Stimulated activated CD8-positive, alpha-beta memory T cell treated with anti-CD3 and anti-CD28 coated beads, Interleukin-12 subunit alpha, Interleukin-12 subunit beta, amount 100 ng/mL, for 1 hour (primary cell): ENCODE results near the gene TMEM89.
A peak's percentile ranks its signal among the peaks of the same experiment; 100 is the strongest.

Experiments used
- DNase-seq: peaks from one replicate; pipeline ENCODE4 v3.0.0-alpha.2; 2020; ENCODE audit warnings: low read depth

Gene TMEM89

DNA sequence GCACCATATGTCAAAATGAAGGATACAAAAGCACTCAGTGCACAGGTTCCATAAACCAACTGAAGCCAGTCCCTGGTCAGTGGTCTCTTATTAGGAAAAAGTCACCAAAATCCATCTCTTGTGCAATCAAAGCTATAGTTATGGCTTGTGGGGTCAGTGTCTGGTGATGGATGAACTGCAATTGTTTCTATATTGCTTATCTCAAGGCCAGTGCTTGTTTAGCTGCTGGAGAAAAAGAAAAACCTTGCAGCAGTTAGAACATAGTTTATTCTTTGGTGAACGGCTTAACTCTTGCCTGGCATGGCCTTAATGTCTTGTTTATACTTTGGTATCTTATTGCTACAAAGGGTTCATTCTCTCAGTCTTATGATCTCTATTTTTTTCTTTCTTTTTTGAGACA lies 9.3 kb downstream of the TMEM89 start:
- DNase-seq = no peak

DNA sequence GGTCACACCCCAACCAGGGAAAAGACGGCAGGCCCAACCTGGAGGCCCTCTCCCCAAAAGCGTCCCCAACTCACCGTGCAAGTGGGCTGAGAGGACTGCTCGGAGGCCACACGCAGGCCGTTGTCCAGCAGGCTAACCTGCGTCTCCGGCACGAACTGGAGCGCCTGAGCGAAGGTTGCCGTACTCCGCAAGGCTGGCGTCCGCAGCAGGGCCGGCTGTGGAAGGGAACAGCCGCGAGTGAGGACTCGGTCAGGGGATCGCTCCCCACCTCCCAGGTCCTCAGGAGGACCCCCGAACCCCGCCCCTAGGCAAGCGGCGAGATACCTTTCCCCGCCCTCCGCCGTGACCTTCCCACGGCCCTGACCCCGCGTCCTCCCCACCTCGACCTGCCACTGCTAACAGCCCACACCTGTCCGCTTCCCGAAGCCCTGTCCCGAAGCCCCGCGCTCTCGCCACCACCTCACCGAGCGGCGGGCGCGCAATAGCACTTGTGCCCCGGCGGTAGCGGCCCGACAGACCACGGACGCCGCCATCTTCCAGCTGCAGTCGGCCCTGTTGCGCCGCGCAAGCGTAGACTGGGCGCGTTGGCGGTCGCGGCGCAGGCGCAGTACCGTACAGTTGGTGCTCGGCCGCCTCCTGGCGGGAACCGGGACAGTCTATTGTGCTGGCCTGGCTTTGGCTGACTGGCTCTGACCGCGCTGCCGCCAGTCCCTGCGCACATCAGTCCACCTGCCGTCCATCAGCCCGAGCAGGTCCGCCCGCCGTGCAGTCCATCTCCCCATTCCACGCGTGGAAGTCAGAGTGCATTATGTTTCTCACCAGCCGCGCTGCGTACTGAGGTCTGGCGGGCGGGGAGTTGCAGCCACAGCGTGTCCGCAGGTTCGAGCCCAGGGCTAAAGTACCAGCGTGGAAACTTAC lies 12.2 kb downstream of the TMEM89 start, which contains the start of gene UQCRC1:
Gene UQCRC1, minus strand, starts transcription at position 559 of the 918 bp plus-strand sequence. Its CDS starts 26 bp downstream, at position 533.
- peak; percentile 86 for DNase-seq

DNA sequence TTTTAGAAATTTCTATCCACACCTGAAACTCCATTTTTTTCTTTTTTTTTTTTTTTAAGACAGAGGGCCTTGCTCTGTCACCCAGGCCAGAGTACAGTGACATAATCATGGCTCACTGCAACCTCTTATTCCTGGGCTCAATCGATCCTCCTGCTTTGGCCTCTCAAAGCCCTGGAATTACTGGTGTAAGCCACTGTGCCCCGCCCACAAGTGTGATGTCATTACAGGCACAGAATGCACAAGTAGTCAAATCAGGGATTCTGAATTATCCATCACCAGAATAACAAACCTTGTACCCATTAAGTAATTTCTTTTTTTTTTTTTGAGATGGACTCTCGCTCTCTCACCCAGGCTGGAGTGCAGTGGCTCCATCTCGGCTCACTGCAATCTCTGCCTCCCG lies 14.1 kb downstream of the TMEM89 start:
- DNase-seq = no peak

DNA sequence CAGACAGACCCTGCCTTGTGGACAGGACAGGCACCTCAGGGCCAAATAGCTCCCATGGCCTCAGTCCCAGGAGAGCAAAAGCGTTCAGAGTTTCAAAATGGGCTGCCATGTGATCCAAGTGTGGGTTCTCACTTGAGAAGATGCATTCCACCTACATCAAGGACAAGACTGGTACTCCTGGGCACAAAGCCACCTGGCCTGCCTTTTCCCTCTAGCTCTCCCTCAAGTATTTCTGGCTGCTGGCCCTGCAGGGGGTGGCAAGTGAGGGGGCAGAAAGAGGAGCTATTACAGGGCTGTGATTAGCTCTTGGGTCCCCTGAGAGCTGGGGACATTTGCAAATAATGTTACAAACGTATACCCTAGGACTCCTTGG lies 20.0 kb downstream of the TMEM89 start:
- DNase-seq = no peak

DNA sequence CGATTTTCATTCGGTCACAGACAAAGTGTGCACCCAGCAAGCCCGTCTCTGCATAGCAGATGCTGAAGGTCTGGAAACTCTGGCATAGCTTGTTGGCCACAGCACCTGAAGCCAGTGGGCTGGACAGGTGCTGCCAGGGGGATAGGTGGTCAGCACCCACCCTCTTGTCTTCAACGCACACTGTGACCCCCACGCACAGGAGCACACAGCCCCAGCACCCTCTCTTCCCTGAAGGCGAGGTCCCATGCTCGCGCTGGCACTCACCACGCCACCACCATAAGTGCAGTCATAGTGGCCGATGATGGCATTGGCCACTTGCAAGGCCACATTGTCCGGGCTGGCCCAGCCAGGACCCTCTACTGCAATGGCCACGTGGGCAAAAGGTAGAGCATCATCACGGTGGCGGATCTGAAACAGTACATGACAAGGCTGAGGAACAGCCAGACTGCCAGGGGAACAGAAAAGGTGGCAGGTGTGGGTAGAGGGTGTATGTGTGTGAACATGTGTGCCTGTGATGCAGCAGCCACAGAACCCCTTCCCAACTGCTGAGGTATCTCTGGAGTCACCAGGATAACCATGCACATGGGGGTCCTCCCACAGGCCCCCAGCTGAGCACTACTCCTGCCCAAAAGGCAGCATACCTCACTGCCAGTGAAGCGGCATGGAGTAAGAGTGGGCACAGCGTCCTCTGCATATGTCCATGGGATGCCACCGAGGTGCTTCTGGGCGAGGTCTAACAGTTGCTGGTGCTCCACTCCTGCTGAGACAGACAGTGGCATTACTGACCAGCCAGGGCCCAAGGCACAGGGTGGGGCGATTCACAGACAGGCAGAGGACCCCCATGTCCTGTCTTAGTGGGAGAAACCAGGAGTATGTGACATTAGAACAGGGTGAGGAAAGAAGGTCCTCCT lies 20.6 kb downstream of the TMEM89 start:
- no peak for DNase-seq

DNA sequence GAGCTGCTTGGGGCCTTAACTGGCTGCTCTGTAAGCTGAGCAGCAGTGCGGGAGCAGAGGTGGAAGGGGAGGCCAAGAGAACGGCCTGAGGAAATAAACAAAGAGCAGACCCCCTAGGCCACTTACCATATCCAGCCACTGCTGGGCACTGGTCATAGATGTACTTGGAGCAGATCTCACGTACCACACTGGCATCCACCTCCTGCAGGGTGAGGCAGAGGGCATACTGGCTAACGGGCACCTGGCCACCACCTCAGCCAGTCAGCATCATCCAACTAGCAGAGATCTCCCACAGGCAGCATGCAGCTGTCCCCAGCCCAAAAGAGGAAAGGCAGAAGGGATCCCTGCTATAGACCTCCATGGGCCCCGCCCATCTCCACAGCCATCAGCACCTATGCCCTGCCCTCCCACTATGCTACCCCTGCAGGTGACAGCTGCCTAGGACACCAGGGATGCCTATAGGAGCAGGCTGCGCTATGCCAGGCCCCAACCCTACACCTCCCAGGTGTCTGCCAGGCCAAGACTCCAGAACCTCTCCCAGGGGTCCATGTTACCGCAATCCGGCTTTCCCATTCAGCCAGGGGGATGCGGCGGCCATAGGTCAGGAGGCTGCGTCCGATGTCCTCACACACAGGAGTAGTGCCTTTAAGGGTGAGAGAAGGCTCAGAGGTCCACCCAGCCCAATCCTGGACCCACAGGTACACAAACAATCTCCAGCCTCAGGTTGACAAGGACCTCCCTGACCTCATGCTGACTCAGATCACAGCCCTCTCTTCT lies 21.9 kb downstream of the TMEM89 start:
- no peak for DNase-seq

DNA sequence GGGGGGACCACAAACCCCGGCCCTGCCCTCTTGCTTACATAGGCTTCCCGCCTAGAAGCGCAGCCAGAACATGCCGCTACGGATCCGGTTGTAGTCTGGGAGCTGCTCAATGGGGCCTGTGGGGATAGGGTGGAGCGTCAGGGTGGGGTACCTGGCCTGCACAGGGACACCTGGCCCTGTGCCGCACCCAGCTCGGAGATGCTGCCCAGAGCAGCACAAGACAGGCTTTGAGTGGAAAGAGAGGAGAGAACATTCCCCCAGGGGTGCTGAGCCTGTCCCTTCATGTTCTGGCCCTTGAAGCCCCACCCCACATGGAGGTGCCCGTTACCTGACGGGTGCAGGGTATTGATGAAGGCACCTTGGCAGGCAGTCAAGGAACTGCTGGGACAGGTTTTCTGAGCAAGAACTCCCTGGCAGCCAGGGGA lies 22.5 kb downstream of the TMEM89 start:
- DNase-seq = no peak

DNA sequence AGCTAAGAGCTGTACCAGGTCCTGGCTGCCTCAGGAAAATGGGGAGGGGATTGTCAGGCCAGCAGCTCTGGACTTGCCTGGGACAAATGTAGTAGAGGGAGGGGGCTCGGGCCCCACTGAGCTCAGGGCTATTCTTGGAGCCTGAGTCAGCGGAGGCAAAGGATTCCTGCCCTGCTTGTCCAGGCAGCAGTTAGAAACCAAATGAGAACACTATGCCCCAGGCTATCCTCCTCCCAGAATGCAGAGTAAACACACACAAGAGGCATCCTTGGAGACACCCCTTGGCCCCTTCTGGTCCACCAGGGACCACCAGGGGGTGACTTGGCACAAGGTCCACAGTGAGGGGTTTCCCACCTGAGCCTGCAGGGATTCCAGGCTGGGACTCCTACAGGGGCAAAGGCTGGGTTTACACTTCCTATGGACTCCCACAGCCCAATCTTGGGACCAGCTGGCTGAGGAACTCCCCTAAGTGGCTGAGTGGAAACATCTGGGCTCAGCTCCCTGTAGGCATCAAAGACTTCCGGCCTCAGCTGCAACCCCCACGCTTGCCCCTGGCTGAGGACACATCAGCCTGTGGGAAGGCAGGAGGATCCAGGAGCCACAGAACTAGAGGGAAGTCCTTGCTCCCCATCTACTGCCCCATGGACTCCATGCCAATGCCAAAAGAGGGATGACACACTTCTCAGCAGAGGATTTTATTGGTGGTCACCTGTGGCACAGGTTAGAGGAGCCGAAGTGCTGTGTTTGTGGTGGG lies 23.1 kb downstream of the TMEM89 start:
- DNase-seq = no peak

DNA sequence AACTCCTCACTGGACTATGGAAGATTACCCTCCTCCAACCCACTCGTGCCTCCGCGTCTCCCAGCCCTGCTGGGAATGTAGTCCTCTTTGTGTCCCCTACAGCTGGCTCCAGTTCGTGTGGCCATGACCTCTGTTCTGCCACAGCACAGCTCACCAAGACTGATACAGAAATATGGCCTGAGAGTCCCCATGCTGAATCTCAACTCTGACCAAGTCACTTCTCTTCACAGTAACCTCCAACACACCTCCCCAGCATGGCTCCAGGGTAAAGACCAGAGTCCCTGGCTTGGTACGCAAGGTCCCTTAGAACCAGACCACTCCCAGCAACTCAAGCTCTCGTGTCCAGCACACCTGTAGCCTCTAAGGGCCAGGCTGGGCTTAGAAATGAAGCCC lies 24.2 kb downstream of the TMEM89 start:
- DNase-seq = no peak

DNA sequence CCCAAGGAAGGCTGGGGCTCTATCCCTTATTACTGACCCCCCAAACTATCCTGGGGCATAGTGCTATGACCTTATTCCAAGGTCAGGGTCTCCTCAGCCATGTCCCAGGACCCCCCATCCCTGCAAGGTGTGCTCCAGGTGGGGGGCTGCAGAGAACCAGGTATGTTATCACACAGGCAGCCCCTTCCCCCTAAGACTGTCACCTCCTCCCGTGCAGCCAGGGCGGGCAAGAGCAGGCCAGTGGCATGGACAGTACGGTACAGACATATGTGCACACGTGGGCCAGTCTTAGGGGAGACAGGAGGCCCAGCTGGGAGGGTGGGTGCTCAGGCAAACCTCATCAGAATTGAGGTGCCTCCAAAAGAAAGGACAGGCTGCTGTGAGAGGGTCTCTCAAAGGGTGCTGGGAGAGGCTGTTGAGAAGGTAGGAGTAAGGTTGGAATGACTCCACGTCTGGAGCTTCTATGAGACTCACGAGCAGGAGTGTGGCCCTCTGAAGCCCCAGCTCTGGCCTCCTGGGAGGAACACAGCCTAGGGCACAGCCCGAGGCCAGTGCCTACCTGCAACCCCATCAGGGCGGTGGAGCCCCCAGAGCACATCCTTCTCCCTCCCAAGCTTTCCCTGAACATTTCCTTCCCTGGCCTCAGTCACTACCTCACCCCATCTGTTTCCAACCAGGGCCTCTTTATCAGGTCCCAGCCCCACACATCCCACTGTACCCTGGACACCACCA lies 24.7 kb downstream of the TMEM89 start:
- no peak for DNase-seq

DNA sequence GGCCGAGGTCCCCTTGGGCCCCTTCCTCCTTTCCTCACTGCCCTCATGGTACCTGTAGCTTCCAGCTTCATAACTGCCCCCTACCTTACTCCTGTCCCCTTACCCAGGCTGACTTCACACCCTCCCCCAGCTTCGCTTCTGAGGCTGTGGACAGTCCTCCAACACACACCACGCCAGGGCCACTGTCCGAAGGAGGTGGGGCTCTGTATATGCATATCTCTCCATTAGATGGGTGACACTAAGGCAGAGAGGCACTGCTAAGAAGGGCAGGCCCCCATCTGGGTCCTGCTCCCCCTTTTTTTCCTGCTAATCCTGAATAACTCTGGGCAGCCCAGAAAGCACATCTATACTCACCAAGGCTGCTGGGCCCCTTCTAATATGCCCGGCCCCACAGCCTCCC lies 25.4 kb downstream of the TMEM89 start:
- no peak for DNase-seq

DNA sequence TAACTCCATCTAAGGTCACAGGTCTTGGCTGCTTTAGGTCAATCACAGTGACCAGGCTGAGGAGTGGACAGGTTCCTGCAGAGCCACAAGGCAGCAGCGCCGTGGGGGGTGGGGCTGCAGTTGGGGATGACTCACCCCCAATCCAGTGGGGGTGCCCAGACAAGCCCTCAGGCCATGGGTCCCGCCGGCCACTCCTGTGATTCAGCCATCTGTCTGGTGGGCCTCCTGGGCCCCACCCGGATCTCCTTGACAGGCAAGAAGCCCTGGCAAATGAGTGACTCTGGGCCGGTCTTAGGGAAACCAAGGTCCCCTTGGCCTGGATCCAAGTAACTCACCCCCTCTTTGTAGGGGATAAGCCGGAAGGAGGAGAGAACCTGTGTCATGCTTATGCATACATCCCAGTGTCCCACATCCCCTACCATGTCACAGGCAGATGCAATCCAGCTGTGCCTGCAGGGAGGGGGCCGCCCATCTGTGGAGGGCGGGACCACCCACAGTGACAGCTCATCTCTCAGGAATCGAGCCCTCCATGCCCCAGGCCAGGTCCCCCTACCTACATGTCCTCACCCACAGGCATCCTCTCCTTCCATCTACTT lies 25.9 kb downstream of the TMEM89 start:
- no peak for DNase-seq

DNA sequence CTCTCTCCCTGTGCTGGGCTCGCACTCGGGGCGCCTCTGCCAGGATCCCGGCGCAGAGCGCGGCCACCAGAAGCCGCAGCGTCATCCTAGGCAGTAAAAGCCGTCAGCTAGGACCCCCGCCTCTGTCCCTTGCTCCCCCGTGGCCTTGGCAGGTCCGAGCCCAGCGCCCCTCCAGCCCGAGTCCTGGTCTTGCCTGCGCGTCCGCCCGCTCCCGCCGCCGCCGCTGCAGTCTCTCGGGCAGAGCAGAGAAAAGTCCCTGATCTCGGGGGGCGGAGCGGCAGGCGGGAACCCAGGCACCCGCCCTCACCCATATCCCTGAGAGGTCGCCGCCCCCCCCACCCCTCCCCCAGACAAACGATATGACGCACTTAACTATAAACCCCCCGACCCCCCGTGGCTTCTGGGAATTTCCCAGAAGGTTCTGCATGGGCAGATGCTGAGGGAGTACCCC lies 26.5 kb downstream of the TMEM89 start, which contains the start of gene COL7A1:
Gene COL7A1, minus strand, starts transcription at position 255 of the 451 bp plus-strand sequence. Its CDS starts 170 bp downstream, at position 85.
- no peak for DNase-seq

DNA sequence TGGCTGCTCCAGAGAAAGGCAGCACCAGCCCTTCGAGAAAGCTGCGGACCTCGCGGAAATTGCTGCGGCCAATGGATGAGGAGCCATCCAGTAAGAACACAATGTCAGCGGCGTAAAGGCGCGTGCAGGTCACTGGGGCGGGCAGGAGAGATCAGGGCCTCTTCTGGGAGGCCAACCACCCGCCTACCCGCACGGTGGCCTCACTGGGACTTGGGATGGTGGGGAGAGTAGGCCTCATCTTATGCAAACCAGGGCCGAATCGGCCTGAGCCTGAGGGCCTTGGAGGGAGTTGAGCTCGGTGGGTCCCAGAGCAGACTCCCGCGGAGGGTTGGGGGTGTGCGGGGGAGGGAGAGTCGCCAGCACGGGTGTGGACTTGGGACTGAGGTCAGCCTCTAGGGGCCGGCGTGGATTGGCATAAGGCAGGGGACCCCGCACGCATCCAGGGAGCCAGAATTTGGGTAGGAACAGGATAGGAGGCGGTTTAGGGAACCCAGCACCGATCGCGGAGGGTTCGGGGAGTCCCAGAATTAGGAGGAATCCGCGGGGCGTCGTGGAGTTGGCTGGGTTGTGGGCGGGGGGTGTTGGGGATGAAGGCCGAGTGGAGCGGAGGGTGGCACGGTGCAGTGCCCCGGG lies 27.0 kb downstream of the TMEM89 start:
- DNase-seq = no peak

DNA sequence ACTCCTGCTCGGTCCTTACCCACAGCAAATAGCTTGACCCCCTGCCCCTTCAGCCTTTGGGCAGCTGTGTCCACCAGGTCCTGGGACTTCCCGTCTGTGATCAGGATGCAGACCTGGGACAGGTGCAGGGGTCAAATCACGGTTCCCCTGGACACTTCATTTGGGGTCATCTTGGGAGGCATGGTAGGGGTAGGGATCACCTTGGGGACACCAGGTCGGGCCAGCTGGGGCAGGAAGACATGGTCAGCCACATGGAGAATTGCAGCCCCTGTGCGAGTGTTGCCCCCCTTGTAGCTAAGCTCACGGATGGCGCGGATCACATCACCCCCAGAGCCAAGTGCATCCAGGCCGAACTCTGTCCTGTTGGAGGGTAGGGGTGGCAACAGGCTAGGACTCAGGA lies 28.2 kb downstream of the TMEM89 start:
- DNase-seq = no peak

DNA sequence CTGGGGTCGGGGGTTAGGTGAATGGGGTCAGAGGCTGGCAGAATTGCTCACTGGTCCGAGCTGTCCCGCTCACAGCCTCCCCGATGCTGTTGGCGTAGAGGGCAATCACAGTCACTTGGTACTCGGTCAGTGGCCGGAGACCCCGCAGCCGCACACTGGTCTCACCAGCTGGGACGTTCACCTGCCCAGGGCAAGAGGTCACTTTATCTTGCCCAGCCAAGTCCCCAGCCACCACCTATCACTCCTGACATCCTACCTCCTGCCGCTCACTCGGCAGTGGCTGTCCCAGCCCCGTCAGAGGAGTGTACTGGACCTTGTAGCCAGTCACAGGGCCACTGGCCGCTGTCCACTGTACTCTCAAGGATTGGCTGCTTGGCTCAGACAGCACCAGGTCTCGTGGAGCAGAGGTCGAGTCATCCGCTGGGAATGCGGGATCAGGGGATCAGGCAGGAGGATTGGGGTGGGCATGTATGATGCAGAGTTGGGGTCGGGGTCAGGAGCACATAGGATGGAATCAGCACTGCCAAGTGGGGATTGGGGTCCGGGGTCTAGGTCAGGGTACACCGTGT lies 29.0 kb downstream of the TMEM89 start:
- no peak for DNase-seq

DNA sequence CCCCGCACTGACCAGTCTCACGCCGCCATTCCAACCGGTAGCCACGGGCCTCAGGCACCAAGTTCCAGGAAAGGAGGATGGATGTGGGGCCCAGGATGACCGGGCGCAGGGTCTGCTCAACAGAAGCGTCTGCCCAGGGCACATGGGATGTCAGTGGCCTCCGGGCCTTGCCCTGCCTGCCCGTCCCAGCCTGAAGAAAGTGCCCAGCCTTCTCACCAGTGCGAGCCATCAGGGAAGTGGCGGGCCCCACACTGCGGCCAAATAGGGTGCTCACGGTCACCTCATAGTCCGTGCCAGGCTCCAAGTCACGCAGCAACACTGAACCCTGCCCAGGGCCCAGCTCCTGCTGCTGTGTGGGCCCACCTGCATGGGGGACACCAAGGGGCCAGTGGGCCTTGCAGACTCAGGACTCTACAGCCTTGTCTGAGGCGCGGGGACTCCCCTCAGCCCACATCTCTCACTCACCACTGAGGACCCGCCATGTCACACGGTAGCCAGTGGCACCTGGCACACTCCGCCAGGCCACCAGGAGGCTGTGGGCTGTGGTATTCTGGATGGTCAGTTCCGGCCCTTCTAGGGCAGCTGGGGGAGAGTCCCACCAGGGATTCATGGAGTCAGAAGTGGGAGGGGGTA lies 29.6 kb downstream of the TMEM89 start:
- no peak for DNase-seq

DNA sequence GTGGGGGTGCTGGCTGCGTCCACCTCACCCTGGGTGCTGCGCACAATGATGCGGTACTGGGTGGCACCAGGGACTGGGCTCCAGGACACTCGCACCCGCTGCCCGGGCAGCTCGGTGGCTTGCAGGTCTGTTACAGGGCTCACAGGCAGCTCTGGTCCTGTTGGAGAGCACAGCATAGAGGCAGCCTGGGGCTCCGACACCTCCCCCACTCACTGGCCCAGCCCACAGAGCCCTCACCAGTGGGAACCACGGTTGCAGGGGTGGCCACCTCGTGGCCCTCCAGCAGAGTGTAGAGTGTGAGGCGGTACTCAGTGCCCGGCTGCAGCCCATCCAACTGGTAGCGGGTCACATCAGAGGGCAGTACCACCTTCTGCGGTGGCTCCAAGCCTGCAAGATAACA lies 30.1 kb downstream of the TMEM89 start:
- no peak for DNase-seq

DNA sequence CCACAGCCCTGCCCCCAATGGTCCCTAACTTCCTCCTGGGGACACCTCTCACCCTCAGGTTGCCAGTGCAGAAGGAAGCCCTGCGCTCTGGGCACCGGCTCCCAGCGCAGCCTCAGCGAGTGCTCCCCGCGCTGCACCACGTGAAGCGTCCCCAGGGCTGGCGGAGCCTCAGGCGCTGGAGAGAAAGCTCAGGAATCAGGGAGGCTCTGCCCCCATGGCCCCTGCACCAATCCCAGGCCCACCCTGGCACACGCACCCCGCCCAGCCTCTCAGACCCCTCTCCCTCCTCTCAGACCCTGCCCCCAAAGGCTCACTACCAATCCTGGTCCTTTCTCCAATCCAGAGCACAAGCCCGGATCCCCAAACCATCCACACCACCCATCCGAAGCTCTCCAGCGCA lies 33.3 kb downstream of the TMEM89 start:
- no peak for DNase-seq
